CD4-positive, alpha-beta T cell treated with Interleukin-17A for 4 hours (primary cell): ENCODE results near the gene OR1E2.
"Not testable (repeated sequence)": the region's sequence is repeated elsewhere in the genome, so short reads cannot be mapped to it uniquely, and the experiment has no call there.

Experiments used
- DNase-seq: peaks from one replicate; pipeline ENCODE4 v3.0.0-alpha.2; 2020; ENCODE audit warnings: mixed read lengths

The OR1E2 gene

DNA sequence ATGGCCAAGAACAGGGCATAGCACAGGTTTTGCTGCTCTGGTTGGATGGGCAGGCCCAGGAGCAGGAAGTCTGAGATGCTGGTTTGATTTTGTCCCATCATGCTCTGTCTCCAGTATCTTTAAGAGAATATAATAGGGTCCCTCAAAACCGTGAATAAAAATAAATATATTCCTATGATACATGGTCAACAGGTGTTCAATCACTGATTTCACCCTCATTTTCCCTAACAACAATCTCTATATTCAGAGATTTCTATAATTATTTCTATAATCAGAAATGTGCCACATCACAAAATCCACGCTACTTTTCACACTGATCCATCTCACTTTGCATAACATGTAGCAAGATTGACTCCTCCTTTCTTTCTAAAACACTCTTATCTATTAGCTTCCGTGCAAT lies at the start of gene OR1E2:
OR1E2 (minus strand) TSS at position 101 of the 400 bp plus-strand sequence; CDS start at position 101, 0 bp downstream.
- no peak for DNase-seq

DNA sequence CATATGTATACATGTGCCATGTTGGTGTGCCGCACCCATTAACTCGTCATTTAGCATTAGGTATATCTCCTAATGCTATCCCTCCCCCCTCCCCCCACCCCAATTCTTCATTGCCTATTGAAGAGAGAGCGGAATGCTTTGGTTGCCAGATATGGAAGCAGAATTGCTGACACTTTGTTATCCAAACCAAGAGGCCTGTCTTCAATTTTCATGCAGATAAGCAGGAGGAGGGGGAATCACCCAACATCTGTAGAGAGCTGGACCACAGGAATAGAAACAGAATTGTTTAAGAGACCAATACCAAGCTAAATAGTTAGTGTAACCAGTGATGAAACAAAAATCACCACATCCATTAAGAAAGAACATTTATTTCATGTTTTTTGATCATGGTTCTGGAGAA lies 49.2 kb upstream of the OR1E2 start:
- DNase-seq, result no peak

GRCh38 chr17:3479988-3480387 lies 46.3 kb upstream of the OR1E2 start:
- DNase-seq, result no peak

- no peak for DNase-seq
These were observed 42.4 kb upstream of the OR1E2 start, which contains the start of gene ASPA for GRCh38 chr17:3475812-3476610. Gene ASPA, plus strand, starts transcription at chr17:3475997. Its CDS starts 163 bp downstream, at chr17:3476160.

DNA sequence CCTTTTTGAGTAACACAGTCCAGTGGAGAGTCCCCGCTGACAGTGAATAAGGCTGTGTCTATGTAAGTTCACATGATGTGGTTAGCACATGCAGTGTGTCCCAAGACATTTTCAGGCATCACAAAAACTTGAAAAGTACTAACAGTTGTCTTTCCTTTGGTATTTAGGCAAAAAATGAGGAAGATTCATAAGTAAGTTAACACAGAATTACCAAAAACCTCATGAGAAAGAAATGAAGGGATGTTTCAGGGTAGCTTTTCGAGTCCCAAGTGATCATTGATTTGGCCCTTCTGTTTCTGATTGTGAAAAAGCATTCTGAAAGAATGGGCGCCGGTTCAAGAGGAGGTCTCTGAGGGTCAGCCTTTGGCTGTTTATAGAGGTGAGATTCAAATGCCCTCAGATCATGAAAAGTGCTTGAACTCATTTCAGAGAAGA lies 41.6 kb upstream of the OR1E2 start:
- no peak for DNase-seq

DNA sequence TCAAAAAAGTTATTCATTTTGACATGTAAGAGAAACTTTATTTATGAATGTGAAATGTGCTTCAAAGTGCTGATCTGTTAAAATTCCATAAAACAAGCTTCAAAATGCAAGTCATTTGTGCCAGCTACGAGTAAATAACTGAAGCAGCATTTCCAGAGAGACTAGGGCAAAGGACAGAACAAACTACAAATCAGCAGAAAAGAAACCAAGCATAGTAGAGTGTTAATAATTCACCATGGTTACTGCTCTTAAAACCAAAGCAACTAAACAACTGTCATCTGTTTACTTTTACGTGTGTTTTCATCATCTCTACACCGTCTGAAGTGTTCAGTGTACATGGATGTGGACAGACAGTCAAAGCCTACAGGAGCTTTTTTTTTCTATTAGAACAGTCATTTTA lies 40.6 kb upstream of the OR1E2 start:
- DNase-seq, result no peak

DNA sequence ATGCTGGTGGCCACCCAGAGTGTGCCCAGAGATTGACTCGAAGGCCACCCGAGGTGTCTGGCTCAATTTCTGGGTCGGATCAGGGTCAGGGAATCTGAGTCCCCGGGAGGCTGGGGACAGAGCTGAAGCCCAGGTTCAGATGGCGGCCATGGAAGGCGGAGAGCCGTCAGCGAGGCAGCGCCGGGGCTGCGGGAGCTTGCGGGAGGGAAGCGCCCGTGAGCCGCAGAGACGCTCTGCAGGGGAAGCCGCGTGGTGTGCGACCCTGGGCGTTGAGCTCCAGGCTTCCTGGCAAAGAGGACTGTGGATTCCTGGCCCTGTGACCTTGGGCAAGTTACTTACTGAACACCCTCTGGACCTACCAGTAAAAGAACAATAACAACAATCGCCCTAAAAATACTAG lies 38.5 kb upstream of the OR1E2 start:
- no peak for DNase-seq

DNA sequence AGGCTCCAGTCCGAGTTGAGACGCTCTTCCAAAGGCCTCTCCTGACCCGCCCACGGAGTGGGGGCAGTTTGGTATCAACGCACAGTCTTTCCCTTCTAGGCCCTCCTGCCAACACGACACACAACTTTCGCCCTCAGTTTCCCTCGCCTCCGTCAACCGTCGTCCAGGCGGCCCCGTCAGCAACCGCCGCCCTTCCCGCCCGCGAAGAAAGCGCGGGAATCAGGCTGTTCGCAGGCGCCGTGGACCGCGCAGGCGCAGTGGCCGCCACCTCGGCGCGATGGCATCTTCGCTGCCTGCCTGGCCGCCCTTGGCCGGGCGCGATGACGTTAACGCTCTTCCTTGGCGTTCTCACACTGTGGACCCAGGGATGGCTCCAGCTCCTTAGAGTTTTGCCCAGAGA lies 38.0 kb upstream of the OR1E2 start, which contains the start of gene SPATA22:
SPATA22 (minus strand) TSS at position 221 of the 400 bp plus-strand sequence. CDS start 2,494 bp downstream, outside the sequence.
- no peak for DNase-seq

- DNase-seq, result no peak
These were observed 35.9 kb upstream of the OR1E2 start for GRCh38 chr17:3469529-3469928.

- not testable (repeated sequence) for DNase-seq
These were observed 32.7 kb upstream of the OR1E2 start for GRCh38 chr17:3466355-3466754.

DNA sequence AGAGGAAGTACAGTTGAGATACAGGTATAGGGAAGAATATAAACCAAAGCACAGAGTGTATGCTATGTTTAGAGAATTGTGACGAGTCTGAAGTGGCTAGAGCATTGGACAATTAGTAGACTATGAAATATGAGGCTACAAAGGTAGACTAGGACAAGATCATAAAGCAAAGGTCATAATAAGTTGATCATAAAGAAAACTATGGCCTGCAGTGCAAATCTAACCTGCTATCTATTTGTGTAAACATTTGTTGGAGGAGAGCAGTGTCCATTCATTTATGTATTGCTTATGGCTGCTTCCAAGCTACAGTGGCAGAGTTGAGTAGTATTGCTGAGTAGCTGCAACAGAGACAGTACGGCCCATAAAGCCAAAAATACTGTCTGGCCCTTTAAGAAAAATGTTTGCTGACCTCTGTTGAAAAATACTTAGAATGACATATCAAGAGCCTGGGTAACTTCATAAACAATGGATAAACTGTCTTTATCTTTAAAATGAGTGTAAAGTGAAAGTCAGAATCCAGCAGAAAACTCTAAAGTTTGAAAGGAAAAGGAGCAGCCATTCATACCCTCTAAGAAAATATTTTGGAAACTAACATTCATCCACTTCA lies 14.5 kb upstream of the OR1E2 start:
- DNase-seq, result no peak

GRCh38 chr17:3447625-3448024 lies 14.0 kb upstream of the OR1E2 start:
- no peak for DNase-seq

DNA sequence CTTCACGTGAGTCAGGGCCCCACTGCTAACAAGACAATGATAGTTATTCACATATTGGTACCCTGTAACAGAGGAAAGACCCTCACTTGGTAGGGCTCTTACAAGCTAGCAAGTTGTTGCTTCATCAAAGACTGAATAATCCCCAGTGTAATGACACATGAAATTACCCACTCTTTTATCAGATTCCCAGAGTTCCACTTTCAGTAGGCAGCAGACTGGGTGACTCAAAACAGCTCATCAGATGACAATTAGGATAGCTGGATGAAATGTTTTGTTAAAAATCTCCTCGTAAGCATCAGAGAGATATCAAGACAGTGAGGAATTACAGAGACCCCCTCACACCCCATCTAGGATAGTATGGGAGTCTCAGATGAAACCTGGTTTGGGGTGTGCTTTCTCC lies 6.8 kb upstream of the OR1E2 start:
- no peak for DNase-seq

DNA sequence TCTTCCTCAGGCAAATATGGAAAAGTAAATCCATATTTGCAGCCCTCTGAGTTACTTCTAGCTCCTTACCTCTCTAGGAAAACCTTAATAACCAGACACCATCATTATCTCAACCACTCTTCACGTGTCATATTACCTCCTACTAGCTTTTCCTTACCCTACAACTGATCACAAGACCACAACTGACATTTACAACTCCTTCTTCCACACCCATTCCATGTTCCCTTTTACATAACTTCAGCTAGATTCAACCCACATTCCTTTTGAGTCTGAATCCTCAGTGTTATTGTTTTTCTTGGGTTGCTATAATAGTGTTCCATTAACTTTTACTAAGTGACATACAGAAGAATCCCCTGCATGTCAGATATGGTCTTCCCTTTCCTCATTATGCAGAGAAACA lies 4.7 kb upstream of the OR1E2 start:
- DNase-seq, result no peak

GRCh38 chr17:3433215-3433614 lies 426 bp downstream of the OR1E2 start:
- not testable (repeated sequence) for DNase-seq

DNA sequence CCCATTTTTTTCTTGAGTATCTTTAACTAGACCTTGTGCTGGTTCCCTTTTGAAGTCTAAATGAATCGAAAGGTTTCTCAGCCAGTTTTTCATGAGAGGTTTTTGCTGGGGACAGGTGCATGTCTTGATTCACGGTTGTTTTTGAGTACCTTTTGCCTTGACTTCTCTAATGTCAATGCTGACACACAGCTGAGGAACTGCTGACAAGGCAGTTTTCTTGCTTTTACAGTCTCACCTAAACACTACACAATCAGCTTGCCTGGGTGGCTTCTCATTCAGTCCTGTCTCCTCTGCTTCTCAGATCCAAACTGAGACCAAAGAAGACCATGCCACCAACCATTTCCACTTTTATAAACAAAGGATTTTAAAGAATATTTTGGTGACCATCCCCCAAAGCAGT lies 15.4 kb downstream of the OR1E2 start:
- DNase-seq, result no peak

- no peak for DNase-seq
These were observed 18.0 kb downstream of the OR1E2 start for GRCh38 chr17:3415610-3416009.

DNA sequence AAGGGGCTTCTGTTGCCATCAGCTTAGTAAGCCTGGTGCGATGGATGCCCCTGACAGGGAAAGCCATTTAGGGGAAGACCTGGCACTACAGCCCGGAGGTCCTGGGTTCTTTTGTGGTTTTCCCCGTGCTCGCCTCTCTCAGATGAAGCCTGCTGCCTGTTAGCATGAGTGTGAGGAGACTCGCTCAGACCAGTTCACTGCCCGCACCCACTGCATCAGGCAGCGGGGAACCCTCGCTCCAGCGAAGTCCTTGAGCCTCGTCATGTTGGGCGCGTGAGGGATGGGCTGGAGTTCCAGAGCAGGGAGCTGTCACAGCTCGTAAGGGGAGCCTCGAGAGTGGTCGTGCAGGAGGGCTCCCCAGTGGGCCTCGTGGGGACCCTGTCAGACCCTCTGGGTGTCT lies 21.4 kb downstream of the OR1E2 start:
- not testable (repeated sequence) for DNase-seq

DNA sequence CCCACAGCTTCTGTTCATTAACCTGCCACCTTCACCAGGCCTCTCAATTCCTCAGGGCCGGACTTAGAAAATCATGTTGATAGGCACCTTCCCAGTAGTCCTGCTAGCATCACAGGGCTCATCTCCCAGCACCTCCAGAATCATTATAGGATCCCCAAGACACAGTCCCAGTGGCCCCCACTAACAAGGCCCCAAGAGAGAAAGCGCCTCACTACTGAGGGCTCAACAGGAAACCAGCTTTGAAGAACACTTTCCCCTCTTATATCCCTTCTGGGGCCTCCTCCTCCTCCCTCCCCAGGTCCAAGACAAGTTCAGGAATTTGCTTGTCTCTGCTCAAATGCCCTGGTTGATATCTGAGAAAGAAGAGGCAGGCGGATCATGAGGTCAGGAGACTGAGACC lies 22.6 kb downstream of the OR1E2 start, which contains the start of gene OR3A3:
OR3A3 (plus strand) TSS at position 301 of the 400 bp plus-strand sequence.
- no peak for DNase-seq

DNA sequence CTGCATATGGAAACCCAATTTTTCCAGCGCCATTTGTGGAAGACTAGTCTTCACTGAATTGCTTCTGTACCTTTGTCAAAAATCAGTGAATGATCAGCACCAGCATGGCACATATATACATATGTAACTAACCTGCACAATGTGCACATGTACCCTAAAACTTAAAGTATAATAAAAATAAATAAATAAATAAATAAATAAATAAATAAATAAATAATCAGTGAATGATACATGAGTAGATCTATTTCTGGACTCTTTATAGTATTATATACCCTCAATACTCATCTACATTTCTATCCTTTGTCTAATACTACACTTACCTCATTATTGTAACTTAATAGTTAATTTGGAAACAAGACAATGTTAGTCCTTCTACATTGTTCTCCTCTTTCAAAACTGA lies 29.8 kb downstream of the OR1E2 start:
- not testable (repeated sequence) for DNase-seq

- DNase-seq, result no peak
These were observed 31.9 kb downstream of the OR1E2 start for GRCh38 chr17:3401786-3402185.

GRCh38 chr17:3400055-3400454 lies 33.6 kb downstream of the OR1E2 start:
- no peak for DNase-seq

DNA sequence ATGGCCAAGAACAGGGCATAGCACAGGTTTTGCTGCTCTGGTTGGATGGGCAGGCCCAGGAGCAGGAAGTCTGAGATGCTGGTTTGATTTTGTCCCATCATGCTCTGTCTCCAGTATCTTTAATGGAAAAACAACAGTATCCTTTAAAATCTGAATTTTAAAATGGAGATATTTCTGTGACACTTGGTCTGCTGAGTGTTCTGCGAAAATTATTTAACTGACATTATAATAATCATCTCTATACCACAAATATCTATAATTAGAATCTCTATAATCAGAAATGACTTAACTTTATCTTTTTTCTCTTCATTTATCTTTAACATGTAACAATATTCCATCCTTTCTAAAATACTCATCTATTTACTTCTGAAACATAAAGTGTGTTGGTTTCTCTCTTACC lies 35.3 kb downstream of the OR1E2 start, which contains the start of gene OR1E1:
OR1E1 (minus strand) TSS at position 101 of the 400 bp plus-strand sequence; CDS start at position 101, 0 bp downstream.
- DNase-seq, result no peak

DNA sequence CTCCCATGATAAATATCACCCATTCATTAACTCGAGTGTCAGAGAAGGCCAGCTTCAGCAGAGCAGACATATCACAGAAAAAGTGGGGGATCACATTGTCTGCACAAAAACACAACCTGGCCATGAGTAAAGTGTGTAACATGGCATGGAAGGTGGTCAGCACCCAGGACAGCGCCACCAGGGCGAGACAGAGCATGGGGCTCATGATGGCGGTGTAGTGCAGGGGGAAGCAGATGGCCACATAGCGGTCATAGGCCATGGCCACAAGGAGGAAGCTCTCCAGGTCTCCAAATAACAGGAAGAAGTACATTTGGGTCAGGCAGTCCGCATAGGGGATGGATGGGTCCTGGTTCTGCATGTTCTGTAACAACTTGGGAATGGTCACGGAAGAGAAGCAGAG lies 35.8 kb downstream of the OR1E2 start:
- not testable (repeated sequence) for DNase-seq
